Esophagus mucosa (tissue), 1 donor: Measurements from ENCODE around the gene LRRC36. TPM values are rescaled to one million over a fixed set of nuclear protein-coding genes. Genes with fewer than 3 reads are reported as not detected.

Experiments used
- ATAC-seq: fragments of 200-7000 bp; cut with Tn5 transposase; one replicate; pipeline ENCODE4 v1.9.1; 2020
- total RNA-seq: library from RNA; stranded (reverse); gene quantifications from one replicate; pipeline ENCODE4 v1.2.4, GENCODE V29; 2023
- donor health status: DM: yes; HTN: yes; CAD: no.

The LRRC36 gene
- total RNA-seq, result not detected

- ATAC-seq, result peak; percentile 32
Measured at GRCh38 chr16:67326472-67327309, at the start of gene LRRC36, which contains the start of gene KCTD19. LRRC36 (plus strand) TSS chr16:67326815; CDS start chr16:67326863, 48 bp downstream. KCTD19 (minus strand) TSS chr16:67326741; CDS start chr16:67326707, 34 bp downstream.

- ATAC-seq, result peak; percentile 23
Measured at GRCh38 chr16:67277294-67277998, 49.2 kb upstream of the LRRC36 start.

GRCh38 chr16:67277999-67278772, 48.4 kb upstream of the LRRC36 start:
- peak; percentile 2 for ATAC-seq

- peak; percentile 24 for ATAC-seq
Measured at GRCh38 chr16:67278773-67279295, 47.8 kb upstream of the LRRC36 start.

- peak; percentile 92 for ATAC-seq
Measured at GRCh38 chr16:67279296-67280089, 47.1 kb upstream of the LRRC36 start, which contains the start of gene PLEKHG4. PLEKHG4 (plus strand) TSS chr16:67279532; CDS start chr16:67280045, 513 bp downstream.

GRCh38 chr16:67280090-67281015, 46.3 kb upstream of the LRRC36 start:
- ATAC-seq, result no peak

GRCh38 chr16:67281536-67282446, 44.8 kb upstream of the LRRC36 start:
- ATAC-seq, result no peak

- no peak for ATAC-seq
Measured at GRCh38 chr16:67282447-67282805, 44.2 kb upstream of the LRRC36 start.

- no peak for ATAC-seq
Measured at GRCh38 chr16:67283039-67283825, 43.4 kb upstream of the LRRC36 start.

- ATAC-seq, result no peak
Measured at GRCh38 chr16:67283826-67284555, 42.6 kb upstream of the LRRC36 start.

- ATAC-seq, result peak; percentile 43
Measured at GRCh38 chr16:67284699-67285646, 41.6 kb upstream of the LRRC36 start.

- no peak for ATAC-seq
Measured at GRCh38 chr16:67286441-67287235, 40.0 kb upstream of the LRRC36 start.

- ATAC-seq, result no peak
Measured at GRCh38 chr16:67287960-67288359, 38.7 kb upstream of the LRRC36 start.

GRCh38 chr16:67291461-67291860, 35.2 kb upstream of the LRRC36 start:
- no peak for ATAC-seq

GRCh38 chr16:67294171-67294757, 32.4 kb upstream of the LRRC36 start:
- ATAC-seq, result no peak
